Measurements from ENCODE around the gene GPHN.

GRCh38 chr14:67186172-67186768, 678.3 kb downstream of the GPHN start:
- TF ChIP-seq CTCF (conservative IDR thresholded peaks at IDR 0.05; ENCODE audit: low read depth, low read length), result no peak
- no peak for TF ChIP-seq USF2 (IDR thresholded peaks at IDR 0.05; ENCODE audit: low read depth, low read length)
- TF ChIP-seq SMC3 (IDR thresholded peaks at IDR 0.05; ENCODE audit: low read depth, low read length), result no peak
- TF ChIP-seq RAD21 (IDR thresholded peaks at IDR 0.05; ENCODE audit: low read length), result no peak
